Measurements from ENCODE around the gene DAPK1.

GRCh38 chr9:87562530-87563170 is 65.0 kb downstream of the DAPK1 start:
- no peak for TF ChIP-seq POLR2A (IDR thresholded peaks at IDR 0.05; ENCODE audit: low read length)
- no peak for TF ChIP-seq GATA1 (IDR thresholded peaks at IDR 0.05; ENCODE audit: low read depth, low read length)

All from erythroblast (primary cell).